ENCODE measurements around the gene CSTA.
A peak's percentile ranks its signal among the peaks of the same experiment; 100 is the strongest.

The CSTA gene, protein sequence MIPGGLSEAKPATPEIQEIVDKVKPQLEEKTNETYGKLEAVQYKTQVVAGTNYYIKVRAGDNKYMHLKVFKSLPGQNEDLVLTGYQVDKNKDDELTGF
- long read RNA-seq, transcript CSTA-202 (2 exons, 821 nt): minor isoform, 8 of 43 reads
- long read RNA-seq, transcript CSTA-201 (3 exons, 751 nt): major isoform, 34 of 43 reads
- long read RNA-seq, partial matches to known transcripts: 0 of 43 reads
- long read RNA-seq, other reads (novel, unspliced or antisense): 1 of 43 reads

- Histone ChIP-seq H3K4me3 (replicated peaks; ENCODE audit: insufficient read depth, low read length) (peak within 1 kb of the TSS; percentile 61), H3K27me3 (ENCODE audit: insufficient read depth, poor library complexity, severe bottlenecking) (no peaks in the 10 kb centered on the region), H3K27ac (replicated peaks) (peak within 1 kb of the TSS; percentile 84)
- peak; percentile 74 to 86 for DNase-seq (ENCODE audit: low read depth in 1 of 2, low spot score in 1 of 2)
- TF ChIP-seq, protein P1, sequence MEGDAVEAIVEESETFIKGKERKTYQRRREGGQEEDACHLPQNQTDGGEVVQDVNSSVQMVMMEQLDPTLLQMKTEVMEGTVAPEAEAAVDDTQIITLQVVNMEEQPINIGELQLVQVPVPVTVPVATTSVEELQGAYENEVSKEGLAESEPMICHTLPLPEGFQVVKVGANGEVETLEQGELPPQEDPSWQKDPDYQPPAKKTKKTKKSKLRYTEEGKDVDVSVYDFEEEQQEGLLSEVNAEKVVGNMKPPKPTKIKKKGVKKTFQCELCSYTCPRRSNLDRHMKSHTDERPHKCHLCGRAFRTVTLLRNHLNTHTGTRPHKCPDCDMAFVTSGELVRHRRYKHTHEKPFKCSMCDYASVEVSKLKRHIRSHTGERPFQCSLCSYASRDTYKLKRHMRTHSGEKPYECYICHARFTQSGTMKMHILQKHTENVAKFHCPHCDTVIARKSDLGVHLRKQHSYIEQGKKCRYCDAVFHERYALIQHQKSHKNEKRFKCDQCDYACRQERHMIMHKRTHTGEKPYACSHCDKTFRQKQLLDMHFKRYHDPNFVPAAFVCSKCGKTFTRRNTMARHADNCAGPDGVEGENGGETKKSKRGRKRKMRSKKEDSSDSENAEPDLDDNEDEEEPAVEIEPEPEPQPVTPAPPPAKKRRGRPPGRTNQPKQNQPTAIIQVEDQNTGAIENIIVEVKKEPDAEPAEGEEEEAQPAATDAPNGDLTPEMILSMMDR (IDR thresholded peaks at IDR 0.05; ENCODE audit: insufficient read depth, low read length): no peak
- peak; percentile 63; the same call in 1 of the 2 replicates for TF ChIP-seq SPI1 (IDR thresholded peaks at IDR 0.05; ENCODE audit: borderline replicate concordance, low read depth)
- peak; percentile 77 for TF ChIP-seq POLR2AphosphoS5 (IDR thresholded peaks at IDR 0.05; ENCODE audit: low read depth)
Observed at GRCh38 chr3:122324871-122325323, at the start of gene CSTA. Gene CSTA (plus strand): TSS chr3:122325248. CDS start chr3:122325293, 45 bp downstream.

GRCh38 chr3:122281891-122282290, 43.2 kb upstream of the CSTA start:
- Histone ChIP-seq H3K4me3 (replicated peaks; ENCODE audit: insufficient read depth, low read length) (no peak overlapping the region), H3K27me3 (ENCODE audit: insufficient read depth, poor library complexity, severe bottlenecking) (no peaks in the 10 kb centered on the region), H3K27ac (replicated peaks) (no peak overlapping the region)
- DNase-seq (ENCODE audit: low read depth in 1 of 2, low spot score in 1 of 2): no peak
- TF ChIP-seq, protein P1 (IDR thresholded peaks at IDR 0.05; ENCODE audit: insufficient read depth, low read length): no peak
- no peak for TF ChIP-seq POLR2AphosphoS5 (IDR thresholded peaks at IDR 0.05; ENCODE audit: low read depth)
- TF ChIP-seq GABPA (IDR thresholded peaks at IDR 0.05; ENCODE audit: low read depth): no peak
- TF ChIP-seq, protein P2, sequence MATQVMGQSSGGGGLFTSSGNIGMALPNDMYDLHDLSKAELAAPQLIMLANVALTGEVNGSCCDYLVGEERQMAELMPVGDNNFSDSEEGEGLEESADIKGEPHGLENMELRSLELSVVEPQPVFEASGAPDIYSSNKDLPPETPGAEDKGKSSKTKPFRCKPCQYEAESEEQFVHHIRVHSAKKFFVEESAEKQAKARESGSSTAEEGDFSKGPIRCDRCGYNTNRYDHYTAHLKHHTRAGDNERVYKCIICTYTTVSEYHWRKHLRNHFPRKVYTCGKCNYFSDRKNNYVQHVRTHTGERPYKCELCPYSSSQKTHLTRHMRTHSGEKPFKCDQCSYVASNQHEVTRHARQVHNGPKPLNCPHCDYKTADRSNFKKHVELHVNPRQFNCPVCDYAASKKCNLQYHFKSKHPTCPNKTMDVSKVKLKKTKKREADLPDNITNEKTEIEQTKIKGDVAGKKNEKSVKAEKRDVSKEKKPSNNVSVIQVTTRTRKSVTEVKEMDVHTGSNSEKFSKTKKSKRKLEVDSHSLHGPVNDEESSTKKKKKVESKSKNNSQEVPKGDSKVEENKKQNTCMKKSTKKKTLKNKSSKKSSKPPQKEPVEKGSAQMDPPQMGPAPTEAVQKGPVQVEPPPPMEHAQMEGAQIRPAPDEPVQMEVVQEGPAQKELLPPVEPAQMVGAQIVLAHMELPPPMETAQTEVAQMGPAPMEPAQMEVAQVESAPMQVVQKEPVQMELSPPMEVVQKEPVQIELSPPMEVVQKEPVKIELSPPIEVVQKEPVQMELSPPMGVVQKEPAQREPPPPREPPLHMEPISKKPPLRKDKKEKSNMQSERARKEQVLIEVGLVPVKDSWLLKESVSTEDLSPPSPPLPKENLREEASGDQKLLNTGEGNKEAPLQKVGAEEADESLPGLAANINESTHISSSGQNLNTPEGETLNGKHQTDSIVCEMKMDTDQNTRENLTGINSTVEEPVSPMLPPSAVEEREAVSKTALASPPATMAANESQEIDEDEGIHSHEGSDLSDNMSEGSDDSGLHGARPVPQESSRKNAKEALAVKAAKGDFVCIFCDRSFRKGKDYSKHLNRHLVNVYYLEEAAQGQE (IDR thresholded peaks at IDR 0.05; ENCODE audit: insufficient replicate concordance, low read depth): no peak
- no peak for TF ChIP-seq SPI1 (IDR thresholded peaks at IDR 0.05; ENCODE audit: borderline replicate concordance, low read depth)

DNA sequence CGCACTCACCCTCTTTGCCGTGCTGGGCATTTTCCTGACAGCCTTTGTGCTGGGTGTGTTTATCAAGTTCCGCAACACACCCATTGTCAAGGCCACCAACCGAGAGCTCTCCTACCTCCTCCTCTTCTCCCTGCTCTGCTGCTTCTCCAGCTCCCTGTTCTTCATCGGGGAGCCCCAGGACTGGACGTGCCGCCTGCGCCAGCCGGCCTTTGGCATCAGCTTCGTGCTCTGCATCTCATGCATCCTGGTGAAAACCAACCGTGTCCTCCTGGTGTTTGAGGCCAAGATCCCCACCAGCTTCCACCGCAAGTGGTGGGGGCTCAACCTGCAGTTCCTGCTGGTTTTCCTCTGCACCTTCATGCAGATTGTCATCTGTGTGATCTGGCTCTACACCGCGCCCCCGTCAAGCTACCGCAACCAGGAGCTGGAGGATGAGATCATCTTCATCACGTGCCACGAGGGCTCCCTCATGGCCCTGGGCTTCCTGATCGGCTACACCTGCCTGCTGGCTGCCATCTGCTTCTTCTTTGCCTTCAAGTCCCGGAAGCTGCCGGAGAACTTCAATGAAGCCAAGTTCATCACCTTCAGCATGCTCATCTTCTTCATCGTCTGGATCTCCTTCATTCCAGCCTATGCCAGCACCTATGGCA, 41.1 kb upstream of the CSTA start:
- DNase-seq (ENCODE audit: low read depth in 1 of 2, low spot score in 1 of 2): no peak
- Histone ChIP-seq H3K4me3 (replicated peaks; ENCODE audit: insufficient read depth, low read length) (no peak overlapping the region), H3K27ac (replicated peaks) (no peak overlapping the region), H3K27me3 (ENCODE audit: insufficient read depth, poor library complexity, severe bottlenecking) (no peaks in the 10 kb centered on the region)
- TF ChIP-seq, protein P2 (IDR thresholded peaks at IDR 0.05; ENCODE audit: insufficient replicate concordance, low read depth): no peak
- TF ChIP-seq, protein P1 (IDR thresholded peaks at IDR 0.05; ENCODE audit: insufficient read depth, low read length): no peak
- TF ChIP-seq GABPA (IDR thresholded peaks at IDR 0.05; ENCODE audit: low read depth): no peak

All from HL-60 (cell line).